Neuronal stem cell (in vitro differentiated cells): Measurements from ENCODE around the gene LMF1.

ENCODE experiments used
- DNase-seq: peaks from one replicate; pipeline ENCODE4 v3.0.0-alpha.2; 2013; ENCODE audit warnings: low spot score
- H2AFZ ChIP-seq: one replicate; pipeline ENCODE4 v1.6.1; 2013; ENCODE audit warnings: mild to moderate bottlenecking, low read length, inconsistent platforms
- H2AK5ac ChIP-seq: 2 replicates; pipeline ENCODE4 v1.6.1; 2013; ENCODE audit warnings: low read depth, mild to moderate bottlenecking, inconsistent platforms, low read length, moderate library complexity, mixed read lengths
- H2BK120ac ChIP-seq: 2 replicates; pipeline ENCODE4 v1.6.1; 2013; ENCODE audit warnings: low read depth, mild to moderate bottlenecking, inconsistent platforms, low read length, moderate library complexity, mixed read lengths
- H2BK12ac ChIP-seq: one replicate; pipeline ENCODE4 v1.6.1; 2013; ENCODE audit warnings: low read length, inconsistent platforms
- H2BK15ac ChIP-seq: 2 replicates; pipeline ENCODE4 v1.6.1; 2013; ENCODE audit warnings: mild to moderate bottlenecking, low read length, inconsistent platforms, mixed read lengths
- H2BK5ac ChIP-seq: one replicate; pipeline ENCODE4 v1.6.1; 2013; ENCODE audit warnings: inconsistent platforms, mild to moderate bottlenecking, low read length, moderate library complexity
- H3K14ac ChIP-seq: one replicate; pipeline ENCODE4 v1.6.1; 2013; ENCODE audit warnings: low read length, inconsistent platforms
- H3K18ac ChIP-seq: 2 replicates; pipeline ENCODE4 v1.6.1; 2013; ENCODE audit warnings: low read length, inconsistent platforms
- H3K23ac ChIP-seq: 2 replicates; pipeline ENCODE4 v1.6.1; 2013; ENCODE audit warnings: low read depth, mild to moderate bottlenecking, mixed read lengths, low read length, inconsistent platforms; ENCODE audit not compliant: poor library complexity
- H3K27ac ChIP-seq: replicated peaks from 3 replicates; pipeline ENCODE4 v1.5.1; 2013; ENCODE audit warnings: low read length, inconsistent platforms
- H3K27me3 ChIP-seq, 3 experiments: 2 replicates each; pipeline ENCODE4 v1.6.1; 2013; ENCODE audit warnings: low read length in 3 of 3, mild to moderate bottlenecking in 2 of 3, inconsistent platforms in 1 of 3, low read depth in 1 of 3, mixed read lengths in 1 of 3, moderate library complexity in 1 of 3; ENCODE audit not compliant: control insufficient read depth in 3 of 3, insufficient read depth in 3 of 3
- H3K36me3 ChIP-seq, 2 donors: replicated peaks in 1 of 2; 2 replicates each; pipeline ENCODE4 v1.6.1; 2013; ENCODE audit warnings: low read length in 2 of 2; ENCODE audit not compliant: control insufficient read depth in 2 of 2, insufficient read depth in 2 of 2
- H3K4ac ChIP-seq: 2 replicates; pipeline ENCODE4 v1.6.1; 2013; ENCODE audit warnings: inconsistent platforms, mild to moderate bottlenecking, low read length, moderate library complexity
- H3K4me1 ChIP-seq, 2 donors: 1 replicate in 1 of 2; 2 replicates in 1 of 2; pipeline ENCODE4 v1.6.1; 2013; ENCODE audit warnings: low read length in 2 of 2, low read depth in 1 of 2; ENCODE audit not compliant: control insufficient read depth in 2 of 2, insufficient read depth in 1 of 2
- H3K4me2 ChIP-seq: one replicate; pipeline ENCODE4 v1.6.1; 2013; ENCODE audit warnings: mild to moderate bottlenecking, low read length, inconsistent platforms; ENCODE audit not compliant: insufficient read depth, poor library complexity, severe bottlenecking
- H3K4me3 ChIP-seq, 2 donors: 2 replicates each; pipeline ENCODE4 v1.5.1; 2013; ENCODE audit warnings: low read length in 2 of 2, mild to moderate bottlenecking in 2 of 2, inconsistent platforms in 1 of 2, moderate library complexity in 1 of 2
- H3K79me1 ChIP-seq: one replicate; pipeline ENCODE4 v1.6.1; 2013; ENCODE audit warnings: low read depth, mild to moderate bottlenecking, inconsistent platforms, low read length, moderate library complexity
- H3K9ac ChIP-seq: one replicate; pipeline ENCODE4 v1.6.1; 2013; ENCODE audit warnings: mild to moderate bottlenecking, low read depth, low read length, inconsistent platforms; ENCODE audit not compliant: poor library complexity
- H3K9me3 ChIP-seq, 2 donors: replicated peaks in 1 of 2; 2 replicates each; pipeline versions ENCODE3 to v1.6.1; 2013; ENCODE audit warnings: low read length in 2 of 2, mild to moderate bottlenecking in 2 of 2, inconsistent platforms in 1 of 2, low read depth in 1 of 2, mixed read lengths in 1 of 2, moderate library complexity in 1 of 2; ENCODE audit not compliant: control insufficient read depth in 2 of 2, insufficient read depth in 1 of 2
- H4K8ac ChIP-seq: one replicate; pipeline ENCODE4 v1.6.1; 2013; ENCODE audit warnings: low read depth, mild to moderate bottlenecking, inconsistent platforms, low read length, moderate library complexity
- H4K91ac ChIP-seq: one replicate; pipeline ENCODE4 v1.6.1; 2013; ENCODE audit warnings: low read length, low read depth, mild to moderate bottlenecking, inconsistent platforms; ENCODE audit not compliant: poor library complexity
- WGBS, 2 donors: extraction: QIAGEN DNeasy Blood & Tissue Kit; methylation state at CpG; one replicate each; pipeline ENCODE4 v1.1.7; 2013; ENCODE audit warnings: missing lambda C conversion rate in 2 of 2, mixed read lengths in 1 of 2; ENCODE audit not compliant: insufficient read length in 2 of 2, insufficient replicate concordance in 1 of 2; ENCODE audit errors: extremely low coverage in 2 of 2; 5-methylcytosine and 5-hydroxymethylcytosine counted together

Gene LMF1

DNA sequence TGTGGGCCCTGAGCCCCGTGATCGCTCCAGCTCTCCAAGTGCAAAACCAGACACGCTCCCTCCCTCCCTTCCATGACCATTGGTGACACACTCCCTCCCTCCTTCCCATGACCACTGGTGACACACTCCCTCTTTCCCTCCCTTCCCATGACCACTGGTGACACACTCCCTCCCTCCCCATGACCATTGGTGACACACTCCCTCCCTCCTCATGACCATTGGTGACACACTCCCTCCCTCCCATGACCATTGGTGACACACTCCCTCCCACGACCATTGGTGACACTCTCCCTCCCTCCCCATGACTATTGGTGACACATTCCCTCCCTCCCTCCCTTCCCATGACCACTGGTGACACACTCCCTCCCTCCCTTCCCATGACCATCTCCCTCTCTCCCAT is 56.3 kb downstream of the LMF1 start:
- Histone ChIP-seq H3K27ac (no peak overlapping the region), H3K14ac (no peak overlapping the region), H3K9ac (no peak overlapping the region), H2BK15ac (no peak overlapping the region), H4K91ac (no peak overlapping the region), H3K9me3 (peaks cover 0 to under 1% of the 10 kb centered on the region in 2 donors), H3K27me3 (no peaks in the 10 kb centered on the region), H2BK5ac (no peak overlapping the region), H3K4me3 (peak overlapping the region in 1 of 2 donors; percentile 49), H3K4me1 (peaks cover 3 to 11% of the 10 kb centered on the region in 2 donors), H2BK120ac (no peak overlapping the region), H3K23ac (no peak overlapping the region), H3K79me1 (peaks cover 3% of the 10 kb centered on the region), H3K36me3 (peaks cover under 1 to 2% of the 10 kb centered on the region in 2 donors), H2AFZ (no peak overlapping the region), H3K4ac (no peak overlapping the region), H2AK5ac (no peak overlapping the region), H2BK12ac (no peak overlapping the region), H3K18ac (no peak overlapping the region), H3K4me2 (no peak overlapping the region), H4K8ac (no peak overlapping the region)
- DNase-seq: no peak
- WGBS, 2 donors: no CpG with 5 or more reads among the region's 4 CpGs

DNA sequence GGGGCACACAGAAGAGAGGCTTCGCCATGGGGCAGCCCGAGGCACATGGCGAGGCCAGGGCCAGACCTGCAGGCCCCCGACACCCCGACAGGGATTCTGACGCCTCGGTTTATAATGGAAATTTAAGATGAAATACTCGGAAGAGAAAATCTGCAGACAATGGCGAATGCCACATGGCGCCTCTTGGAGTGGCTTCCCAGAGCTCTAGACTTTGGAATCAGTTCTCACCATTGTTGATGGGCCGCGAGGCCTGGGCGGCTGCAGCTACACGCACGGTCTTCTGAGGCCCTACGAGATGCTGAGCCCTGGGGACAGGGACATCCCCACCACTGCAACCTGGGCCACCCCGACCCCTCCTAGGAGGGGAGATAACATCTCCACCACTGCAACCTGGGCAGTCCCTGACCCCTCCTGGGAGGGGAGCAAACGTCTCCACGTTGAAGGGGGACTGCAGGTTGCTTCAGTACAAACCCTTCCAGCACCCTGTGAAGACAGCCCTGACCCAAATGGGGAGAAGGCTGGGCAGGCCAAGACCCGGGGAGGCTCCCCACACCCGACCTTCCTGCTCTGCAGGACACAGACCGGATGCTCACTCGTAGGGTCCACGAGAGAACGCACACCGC is 56.9 kb downstream of the LMF1 start:
- Histone ChIP-seq H3K18ac (no peak overlapping the region), H2AFZ (no peak overlapping the region), H4K91ac (no peak overlapping the region), H3K36me3 (peaks cover 2 to 3% of the 10 kb centered on the region in 2 donors), H3K4me1 (peaks cover 3 to 11% of the 10 kb centered on the region in 2 donors), H2BK5ac (no peak overlapping the region), H2BK15ac (no peak overlapping the region), H3K9ac (no peak overlapping the region), H3K27ac (no peak overlapping the region), H4K8ac (no peak overlapping the region), H2AK5ac (no peak overlapping the region), H3K79me1 (peaks cover 2% of the 10 kb centered on the region), H3K9me3 (peaks cover 0 to 3% of the 10 kb centered on the region in 2 donors), H3K4me3 (peak overlapping the region in 1 of 2 donors; percentile 49), H3K4ac (no peak overlapping the region), H3K4me2 (no peak overlapping the region), H3K14ac (no peak overlapping the region), H2BK120ac (no peak overlapping the region), H3K23ac (no peak overlapping the region), H3K27me3 (no peaks in the 10 kb centered on the region), H2BK12ac (no peak overlapping the region)
- no peak for DNase-seq
- WGBS, 2 donors: no CpG with 5 or more reads among the region's 26 CpGs

DNA sequence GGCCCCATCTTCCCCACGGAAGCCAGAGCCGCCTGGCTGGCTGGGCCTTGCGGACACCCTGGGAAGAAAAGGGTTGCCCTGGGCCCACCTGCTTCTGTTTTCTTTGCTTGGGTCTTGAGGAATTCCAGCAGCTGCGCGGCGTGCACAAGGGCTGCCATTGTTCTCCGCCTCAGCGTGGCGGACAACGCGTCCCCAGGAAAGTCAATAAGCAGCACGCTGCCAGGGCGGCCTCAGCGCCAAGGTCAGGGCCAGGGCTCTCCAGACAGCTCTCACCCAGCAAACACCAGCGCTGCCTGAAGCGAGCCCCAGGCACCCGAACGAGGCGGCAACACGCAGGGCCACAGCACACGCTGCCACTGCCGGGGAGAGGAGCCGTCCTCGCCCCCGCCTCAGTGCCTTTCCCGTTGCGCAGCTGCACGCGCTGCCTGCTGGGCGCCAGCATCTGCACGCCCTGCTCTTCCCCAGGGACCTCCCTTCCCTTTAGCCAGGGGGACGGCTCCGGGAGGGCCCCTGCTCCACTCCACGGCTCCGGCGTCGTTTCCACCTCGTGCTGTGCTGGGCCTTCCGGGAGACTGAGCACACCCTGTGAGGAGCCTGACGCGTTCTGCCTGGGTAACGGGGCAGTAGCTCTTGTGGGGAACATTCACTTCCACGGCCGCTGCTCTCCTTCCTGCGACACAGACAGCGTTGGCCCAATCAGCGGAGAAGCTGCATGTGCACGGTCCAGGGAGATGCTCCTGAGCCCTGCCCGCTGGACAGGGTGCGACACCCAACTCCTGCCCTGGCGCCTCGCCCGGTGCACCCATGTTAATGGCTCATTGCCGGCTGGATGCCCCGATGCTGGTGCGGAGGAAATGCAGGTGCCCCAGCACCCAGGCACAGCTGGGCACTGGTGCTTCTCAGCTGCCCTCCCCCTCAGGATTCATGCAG is 57.8 kb downstream of the LMF1 start:
- Histone ChIP-seq H3K4me1 (peaks cover 3 to 5% of the 10 kb centered on the region in 2 donors), H3K27me3 (no peaks in the 10 kb centered on the region), H3K4ac (no peak overlapping the region), H3K4me3 (no peak overlapping the region), H3K27ac (no peak overlapping the region), H2BK12ac (peak overlapping the region; percentile 75), H2AK5ac (peak overlapping the region; percentile 84), H3K18ac (peak overlapping the region; percentile 71), H3K36me3 (peaks cover 2 to 3% of the 10 kb centered on the region in 2 donors), H3K4me2 (no peak overlapping the region), H2BK5ac (no peak overlapping the region), H4K8ac (no peak overlapping the region), H2BK15ac (no peak overlapping the region), H3K9ac (peak overlapping the region; percentile 55), H3K9me3 (peaks cover 0 to 3% of the 10 kb centered on the region in 2 donors), H3K79me1 (peaks cover 2% of the 10 kb centered on the region), H2BK120ac (no peak overlapping the region), H2AFZ (no peak overlapping the region), H3K14ac (peak overlapping the region; percentile 31), H4K91ac (no peak overlapping the region), H3K23ac (peak overlapping the region; percentile 8)
- DNase-seq: no peak
- WGBS, 2 donors: no CpG with 5 or more reads among the region's 56 CpGs

DNA sequence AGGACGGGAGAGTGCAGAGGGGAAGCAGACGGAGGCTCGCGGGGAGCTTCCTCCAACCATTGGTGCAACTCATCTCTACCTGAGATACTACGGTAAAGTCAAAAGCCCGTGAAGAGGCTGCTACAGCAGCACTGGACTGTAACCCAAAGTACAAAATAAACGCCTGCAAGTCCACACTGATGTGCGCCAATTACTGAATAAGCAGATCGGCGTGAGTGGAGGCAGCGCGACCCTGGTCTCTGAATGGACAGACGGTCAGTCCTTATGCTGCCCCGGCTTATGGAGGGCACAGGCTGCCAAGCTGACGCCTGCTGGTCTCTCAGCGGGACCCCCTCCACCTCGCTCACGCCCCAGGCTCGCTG is 58.5 kb downstream of the LMF1 start:
- Histone ChIP-seq H4K91ac (no peak overlapping the region), H3K18ac (peak overlapping the region; percentile 83), H3K23ac (peak overlapping the region; percentile 89), H3K27ac (no peak overlapping the region), H3K4ac (no peak overlapping the region), H3K4me2 (no peak overlapping the region), H3K79me1 (peaks cover 2% of the 10 kb centered on the region), H2BK15ac (no peak overlapping the region), H2BK12ac (no peak overlapping the region), H3K27me3 (no peaks in the 10 kb centered on the region), H3K9me3 (peaks cover 0 to 6% of the 10 kb centered on the region in 2 donors), H2BK120ac (no peak overlapping the region), H3K9ac (no peak overlapping the region), H2BK5ac (no peak overlapping the region), H3K4me1 (peaks cover 0 to 3% of the 10 kb centered on the region in 2 donors), H4K8ac (no peak overlapping the region), H3K36me3 (peaks cover 2 to 3% of the 10 kb centered on the region in 2 donors), H2AK5ac (peak overlapping the region; percentile 70), H3K14ac (peak overlapping the region; percentile 71), H2AFZ (no peak overlapping the region), H3K4me3 (no peak overlapping the region)
- DNase-seq: no peak
- WGBS, 2 donors: no CpG with 5 or more reads among the region's 19 CpGs
